Measurements from ENCODE around the gene EZH1. TPM values are rescaled to one million over a fixed set of nuclear protein-coding genes. Genes with fewer than 3 reads are reported as not detected.

Gene EZH1
- total RNA-seq, 1 experiment from 2014 or later, result 33.8 TPM

- DNase-seq (ENCODE audit: extremely low read depth, low read depth), result no peak
Observed at GRCh38 chr17:42725143-42725542, 19.7 kb downstream of the EZH1 start.

GRCh38 chr17:42723636-42724035, 21.2 kb downstream of the EZH1 start:
- DNase-seq (ENCODE audit: extremely low read depth, low read depth), result no peak

- peak; percentile 63 for DNase-seq (ENCODE audit: extremely low read depth, low read depth)
Observed at GRCh38 chr17:42720996-42721583, 23.8 kb downstream of the EZH1 start.

GRCh38 chr17:42709561-42709960, 35.3 kb downstream of the EZH1 start:
- DNase-seq (ENCODE audit: extremely low read depth, low read depth), result no peak

- no peak for DNase-seq (ENCODE audit: extremely low read depth, low read depth)
Observed at GRCh38 chr17:42708588-42708987, 36.3 kb downstream of the EZH1 start.

GRCh38 chr17:42706732-42707131, 38.1 kb downstream of the EZH1 start:
- DNase-seq (ENCODE audit: extremely low read depth, low read depth), result no peak

- no peak for DNase-seq (ENCODE audit: extremely low read depth, low read depth)
Observed at GRCh38 chr17:42704837-42705494, 39.9 kb downstream of the EZH1 start.

GRCh38 chr17:42704490-42704836, 40.4 kb downstream of the EZH1 start:
- DNase-seq (ENCODE audit: extremely low read depth, low read depth), result no peak

GRCh38 chr17:42702446-42702845, 42.4 kb downstream of the EZH1 start:
- no peak for DNase-seq (ENCODE audit: extremely low read depth, low read depth)

GRCh38 chr17:42700586-42701289, 44.1 kb downstream of the EZH1 start:
- DNase-seq (ENCODE audit: extremely low read depth, low read depth), result no peak

- DNase-seq (ENCODE audit: extremely low read depth, low read depth), result no peak
Observed at GRCh38 chr17:42699415-42699740, 45.5 kb downstream of the EZH1 start.

GRCh38 chr17:42698736-42699414, 46.0 kb downstream of the EZH1 start:
- no peak for DNase-seq (ENCODE audit: extremely low read depth, low read depth)

GRCh38 chr17:42697108-42697811, 47.6 kb downstream of the EZH1 start:
- no peak for DNase-seq (ENCODE audit: extremely low read depth, low read depth)

GRCh38 chr17:42695500-42695899, 49.3 kb downstream of the EZH1 start:
- DNase-seq (ENCODE audit: extremely low read depth, low read depth), result no peak

GRCh38 chr17:42694524-42694923, 50.3 kb downstream of the EZH1 start:
- DNase-seq (ENCODE audit: extremely low read depth, low read depth), result no peak

- no peak for DNase-seq (ENCODE audit: extremely low read depth, low read depth)
Observed at GRCh38 chr17:42692489-42692888, 52.4 kb downstream of the EZH1 start.

GRCh38 chr17:42691021-42691545, 53.8 kb downstream of the EZH1 start:
- no peak for DNase-seq (ENCODE audit: extremely low read depth, low read depth)

GRCh38 chr17:42690596-42690995, 54.2 kb downstream of the EZH1 start:
- no peak for DNase-seq (ENCODE audit: extremely low read depth, low read depth)

- no peak for DNase-seq (ENCODE audit: extremely low read depth, low read depth)
Observed at GRCh38 chr17:42687707-42688320, 57.0 kb downstream of the EZH1 start.

GRCh38 chr17:42686520-42687128, 58.2 kb downstream of the EZH1 start:
- no peak for DNase-seq (ENCODE audit: extremely low read depth, low read depth)
